Lower leg skin (tissue), 4 donors: ENCODE results near the gene P2RY8. TPM values are rescaled to one million over a fixed set of nuclear protein-coding genes. Genes with fewer than 3 reads are reported as not detected.
"Not testable (repeated sequence)": the region's sequence is repeated elsewhere in the genome, so short reads cannot be mapped to it uniquely, and the experiment has no call there.

ENCODE experiments used
- DNase-seq, 2 donors: peaks; one replicate each; pipeline ENCODE4 v3.0.0-alpha.2; 2019; ENCODE audit warnings: low spot score in 2 of 2
- H3K4me3 ChIP-seq: fragments of 200-600 bp; sonication (generic); 2 replicates; pipeline ENCODE4 v1.5.1; 2017; ENCODE audit warnings: mild to moderate bottlenecking, low read depth; ENCODE audit not compliant: poor library complexity, severe bottlenecking
- POLR2A ChIP-seq, 2 donors: fragments of 450-650 bp; IDR thresholded peaks; one replicate each; pipeline ENCODE4 v1.6.1; 2016 to 2017; ENCODE audit warnings: antibody characterized with exemption in 2 of 2, mild to moderate bottlenecking in 1 of 2, moderate library complexity in 1 of 2
- WGBS, 2 donors: methylation state at CpG; one replicate each; pipeline ENCODE4 v1.1.5; 2018; 5-methylcytosine and 5-hydroxymethylcytosine counted together
- intact Hi-C: fragments of 100-400 bp; cut with DNase I; formaldehyde crosslinking; loops from one replicate; pipeline ENCODE4 v1.15.0; 2023; ENCODE audit warnings: low total_unique reads
- total RNA-seq, 4 donors: library from RNA; depleted of rRNA; stranded (reverse); fragments of >200 nt; gene quantifications; one replicate each; pipeline ENCODE4 v1.1.0, GENCODE V29; 2016
- TF ChIP-seq, protein P1 (sequence below), 3 donors: fragments of 450-650 bp; IDR thresholded peaks; one replicate each; pipeline ENCODE4 v1.5.1; 2016; ENCODE audit warnings: antibody characterized with exemption in 3 of 3, mild to moderate bottlenecking in 3 of 3, moderate library complexity in 2 of 3

The P2RY8 gene
- total RNA-seq, 4 donors from 2014 or later = 0.08 to 0.81 (median 0.48) TPM

DNA sequence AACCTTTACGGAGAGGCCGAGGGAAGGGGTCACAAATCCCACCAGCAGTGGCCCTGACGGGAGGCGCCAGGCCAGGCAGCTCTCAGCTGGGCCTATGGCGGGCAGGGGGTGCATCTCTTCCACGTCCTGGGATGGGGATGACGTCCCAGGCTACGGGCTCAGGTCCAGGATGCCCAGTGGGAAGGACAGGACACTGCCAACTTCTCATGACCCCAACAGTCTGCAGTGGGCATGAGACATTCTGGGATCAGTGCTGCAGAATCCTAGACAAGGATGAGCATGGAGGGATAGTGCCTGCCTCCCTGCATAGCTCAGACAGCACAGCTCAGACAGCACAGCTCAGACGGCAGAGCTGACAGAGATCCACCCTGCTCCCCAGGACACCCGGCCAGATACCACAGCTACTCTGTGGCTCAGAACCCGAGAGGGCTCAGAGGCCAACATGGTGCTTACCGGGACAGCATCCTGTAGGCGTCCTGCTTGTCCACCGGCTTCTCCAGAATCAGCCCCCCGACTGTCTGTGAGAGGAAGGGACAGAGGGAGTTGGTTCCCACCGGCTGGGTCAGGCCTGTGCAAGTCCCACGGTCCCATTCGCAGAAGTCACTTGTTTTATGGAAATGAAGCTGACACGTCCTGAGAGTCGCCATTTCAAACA, 101.6 kb downstream of the P2RY8 start:
- no peak for TF ChIP-seq POLR2A (IDR thresholded peaks at IDR 0.05)
- TF ChIP-seq, protein P1, sequence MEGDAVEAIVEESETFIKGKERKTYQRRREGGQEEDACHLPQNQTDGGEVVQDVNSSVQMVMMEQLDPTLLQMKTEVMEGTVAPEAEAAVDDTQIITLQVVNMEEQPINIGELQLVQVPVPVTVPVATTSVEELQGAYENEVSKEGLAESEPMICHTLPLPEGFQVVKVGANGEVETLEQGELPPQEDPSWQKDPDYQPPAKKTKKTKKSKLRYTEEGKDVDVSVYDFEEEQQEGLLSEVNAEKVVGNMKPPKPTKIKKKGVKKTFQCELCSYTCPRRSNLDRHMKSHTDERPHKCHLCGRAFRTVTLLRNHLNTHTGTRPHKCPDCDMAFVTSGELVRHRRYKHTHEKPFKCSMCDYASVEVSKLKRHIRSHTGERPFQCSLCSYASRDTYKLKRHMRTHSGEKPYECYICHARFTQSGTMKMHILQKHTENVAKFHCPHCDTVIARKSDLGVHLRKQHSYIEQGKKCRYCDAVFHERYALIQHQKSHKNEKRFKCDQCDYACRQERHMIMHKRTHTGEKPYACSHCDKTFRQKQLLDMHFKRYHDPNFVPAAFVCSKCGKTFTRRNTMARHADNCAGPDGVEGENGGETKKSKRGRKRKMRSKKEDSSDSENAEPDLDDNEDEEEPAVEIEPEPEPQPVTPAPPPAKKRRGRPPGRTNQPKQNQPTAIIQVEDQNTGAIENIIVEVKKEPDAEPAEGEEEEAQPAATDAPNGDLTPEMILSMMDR (IDR thresholded peaks at IDR 0.05) = no peak
- intact Hi-C loops = no loop called here
- DNase-seq = no peak
- H3K4me3 ChIP-seq = no peak overlapping the region
- WGBS, 2 donors = 90 to 96% methylated on average over 20 of the region's 20 CpGs

DNA sequence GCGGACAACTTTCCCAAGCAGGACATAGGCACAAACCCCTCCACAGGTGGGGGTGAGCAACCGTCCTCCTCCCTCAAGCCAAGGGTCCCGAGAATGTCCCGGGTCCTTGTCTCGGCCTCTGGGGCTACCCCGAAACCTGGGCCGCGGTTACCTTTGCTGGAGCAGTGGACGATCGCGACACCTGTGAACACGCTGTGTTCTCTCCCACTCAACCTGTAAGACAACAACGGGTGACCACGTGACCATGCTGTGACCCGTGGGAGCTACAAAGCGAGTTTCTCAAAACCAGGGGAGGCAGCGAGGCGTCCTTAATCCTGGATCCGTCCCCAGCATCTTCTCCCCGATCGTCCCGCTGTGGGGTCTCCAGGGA, 102.1 kb downstream of the P2RY8 start:
- 95 to 97% methylated on average over 22 of the region's 22 CpGs for WGBS, 2 donors
- no peak for DNase-seq
- TF ChIP-seq, protein P1 (IDR thresholded peaks at IDR 0.05) = no peak
- no peak overlapping the region for H3K4me3 ChIP-seq
- intact Hi-C loops = no loop called here

DNA sequence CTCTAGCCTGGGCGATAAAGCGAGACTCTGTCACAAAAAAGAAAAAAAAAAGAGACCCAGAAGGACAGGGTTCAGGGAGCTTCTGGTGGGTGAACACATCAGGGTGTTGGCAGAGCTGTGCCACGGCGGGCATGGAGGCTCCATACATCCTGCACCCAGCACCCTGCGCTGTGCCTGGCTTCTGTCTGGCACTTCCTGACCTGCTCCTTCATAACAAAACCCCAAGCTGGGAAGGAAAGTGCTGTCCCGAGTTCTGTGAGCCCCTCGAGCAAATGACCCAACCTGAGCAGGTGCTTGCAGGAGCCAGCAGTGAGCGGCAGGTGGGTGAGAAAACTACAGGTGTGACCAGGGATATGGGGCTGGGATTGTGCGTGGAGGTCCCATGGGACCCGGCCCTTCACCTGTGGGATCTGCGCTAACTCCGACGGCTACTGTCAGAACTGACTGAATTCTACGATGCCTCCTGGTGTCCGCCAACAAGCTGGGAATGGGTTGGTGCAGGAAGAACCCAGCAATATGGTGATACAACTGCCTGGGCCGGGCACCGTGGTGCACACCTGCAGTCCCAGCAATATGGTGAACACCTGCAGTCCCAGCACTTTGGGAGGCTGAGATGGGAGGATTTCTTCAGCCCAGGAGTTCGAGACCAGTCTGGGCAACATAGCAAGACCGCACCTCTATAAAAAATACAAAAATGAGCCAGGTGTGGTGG, 103.2 kb downstream of the P2RY8 start:
- 95% methylated on average over 19 of the region's 19 CpGs for WGBS, 2 donors
- no peak overlapping the region for H3K4me3 ChIP-seq
- intact Hi-C loops = no loop called here
- TF ChIP-seq, protein P1 (IDR thresholded peaks at IDR 0.05) = no peak
- no peak for TF ChIP-seq POLR2A (IDR thresholded peaks at IDR 0.05)
- DNase-seq = no peak

DNA sequence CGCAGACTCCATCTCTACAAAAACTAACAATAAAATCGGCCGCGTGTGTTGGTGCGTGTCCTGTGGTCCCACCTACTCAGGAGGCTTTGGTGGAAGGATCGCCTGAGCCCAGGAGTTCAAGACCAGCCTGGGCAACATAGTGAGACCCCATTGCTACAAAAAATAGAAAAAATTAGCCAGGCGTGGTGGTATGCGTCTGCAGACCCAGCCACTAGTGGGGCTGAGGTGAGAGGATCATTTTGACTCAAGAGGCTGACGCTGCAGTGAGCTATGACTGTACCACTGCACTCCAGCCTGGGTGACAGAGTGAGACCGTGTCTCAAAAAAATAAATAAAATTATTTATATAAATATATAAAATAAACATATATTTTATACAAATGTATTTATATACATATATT, 106.5 kb downstream of the P2RY8 start:
- no peak for TF ChIP-seq POLR2A (IDR thresholded peaks at IDR 0.05)
- TF ChIP-seq, protein P1 (IDR thresholded peaks at IDR 0.05) = no peak
- 93 to 96% methylated on average over 10 of the region's 10 CpGs for WGBS, 2 donors
- intact Hi-C loops = no loop called here
- no peak for DNase-seq
- H3K4me3 ChIP-seq = no peak overlapping the region

DNA sequence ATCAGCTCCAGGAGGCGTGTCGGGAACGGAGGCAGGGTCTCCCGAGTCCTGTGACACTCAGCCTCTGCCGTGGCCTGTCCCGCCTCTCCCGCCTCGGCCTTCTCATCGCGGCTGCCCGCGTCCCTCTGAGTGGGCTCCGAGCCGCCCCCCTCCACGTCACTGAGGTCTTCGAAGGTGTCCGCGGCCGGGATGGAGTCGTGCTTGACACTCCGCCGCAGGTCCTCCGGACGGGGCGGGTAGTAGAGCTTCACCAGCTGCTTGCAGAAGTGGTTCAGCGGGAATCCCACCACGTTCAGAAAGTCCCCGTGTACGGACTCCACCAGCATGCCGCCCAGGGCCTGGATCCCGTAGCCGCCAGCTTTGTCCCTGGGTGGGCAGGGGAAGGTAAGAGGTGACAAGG, 109.2 kb downstream of the P2RY8 start:
- no peak overlapping the region for H3K4me3 ChIP-seq
- DNase-seq = no peak
- intact Hi-C loops = no loop called here
- TF ChIP-seq, protein P1 (IDR thresholded peaks at IDR 0.05) = no peak
- no peak for TF ChIP-seq POLR2A (IDR thresholded peaks at IDR 0.05)
- 94 to 95% methylated on average over 32 of the region's 32 CpGs for WGBS, 2 donors

DNA sequence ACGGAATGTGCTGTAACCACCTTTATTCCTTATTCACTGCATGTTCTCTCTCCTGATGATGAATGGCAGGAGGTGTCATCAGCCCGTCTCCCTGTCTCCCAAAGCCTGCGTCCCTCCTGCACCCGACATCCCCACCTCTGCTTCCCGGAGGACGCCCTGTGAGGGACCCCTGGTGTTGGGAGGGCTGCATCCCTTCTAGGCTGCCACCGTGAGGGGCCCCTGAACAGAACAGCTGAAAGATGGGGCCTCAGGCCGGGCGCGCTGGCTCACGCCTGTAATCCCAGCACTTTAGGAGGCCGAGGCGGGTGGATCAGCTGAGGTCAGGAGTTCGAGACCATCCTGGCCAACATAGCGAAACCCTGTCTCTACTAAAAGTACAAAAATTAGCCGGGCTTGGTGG, 110.7 kb downstream of the P2RY8 start:
- intact Hi-C loops, DNase-seq, H3K4me3 ChIP-seq: not testable (repeated sequence)
- WGBS, 2 donors = 89% methylated on average over 16 of the region's 16 CpGs
